ENCODE data around the gene C9orf152. TPM values are rescaled to one million over a fixed set of nuclear protein-coding genes. Genes with fewer than 3 reads are reported as not detected.

The C9orf152 gene
- total and polyA plus RNA-seq, 2 donors (not counting 1 experiment from before 2014, with no cell fraction given) = under 0.01 TPM; not detected in 1

- no peaks in the 10 kb centered on the region for H3K36me3 ChIP-seq (ENCODE audit: control insufficient read depth, insufficient read depth, low read length)
- no peaks in the 10 kb centered on the region for H3K9me3 ChIP-seq (ENCODE audit: control insufficient read depth, insufficient read depth, low read depth, low read length)
- H3K4me3 ChIP-seq (replicated peaks in 1 of 4; ENCODE audit: control extremely low read depth in 1 of 4, insufficient read depth in 1 of 4, low read depth in 3 of 4, low read length in 4 of 4) = no peak overlapping the region
- H4K20me1 ChIP-seq (ENCODE audit: control insufficient read depth, extremely low read depth, insufficient read depth, low read length) = no peaks in the 10 kb centered on the region
- no peaks in the 10 kb centered on the region for H3K79me2 ChIP-seq (ENCODE audit: control insufficient read depth, insufficient read depth, low read length)
- H3K9ac ChIP-seq (ENCODE audit: insufficient read depth, low read length) = no peak overlapping the region
- no peak overlapping the region for H3K27ac ChIP-seq (ENCODE audit: insufficient read depth, low read length)
- H3K4me1 ChIP-seq (ENCODE audit: control insufficient read depth, extremely low read depth, insufficient read depth, low read length) = no peaks in the 10 kb centered on the region
- H3K27me3 ChIP-seq (ENCODE audit: control insufficient read depth, insufficient read depth, low read length) = peaks cover 5% of the 10 kb centered on the region
- no peak overlapping the region for H2AFZ ChIP-seq (ENCODE audit: low read length)
- TF ChIP-seq, protein P1, sequence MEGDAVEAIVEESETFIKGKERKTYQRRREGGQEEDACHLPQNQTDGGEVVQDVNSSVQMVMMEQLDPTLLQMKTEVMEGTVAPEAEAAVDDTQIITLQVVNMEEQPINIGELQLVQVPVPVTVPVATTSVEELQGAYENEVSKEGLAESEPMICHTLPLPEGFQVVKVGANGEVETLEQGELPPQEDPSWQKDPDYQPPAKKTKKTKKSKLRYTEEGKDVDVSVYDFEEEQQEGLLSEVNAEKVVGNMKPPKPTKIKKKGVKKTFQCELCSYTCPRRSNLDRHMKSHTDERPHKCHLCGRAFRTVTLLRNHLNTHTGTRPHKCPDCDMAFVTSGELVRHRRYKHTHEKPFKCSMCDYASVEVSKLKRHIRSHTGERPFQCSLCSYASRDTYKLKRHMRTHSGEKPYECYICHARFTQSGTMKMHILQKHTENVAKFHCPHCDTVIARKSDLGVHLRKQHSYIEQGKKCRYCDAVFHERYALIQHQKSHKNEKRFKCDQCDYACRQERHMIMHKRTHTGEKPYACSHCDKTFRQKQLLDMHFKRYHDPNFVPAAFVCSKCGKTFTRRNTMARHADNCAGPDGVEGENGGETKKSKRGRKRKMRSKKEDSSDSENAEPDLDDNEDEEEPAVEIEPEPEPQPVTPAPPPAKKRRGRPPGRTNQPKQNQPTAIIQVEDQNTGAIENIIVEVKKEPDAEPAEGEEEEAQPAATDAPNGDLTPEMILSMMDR (conservative IDR thresholded peaks at IDR 0.05 in 1 of 2, IDR thresholded peaks at IDR 0.05 in 1 of 2; ENCODE audit: low read depth in 1 of 2, low read length in 2 of 2) = no peak
- TF ChIP-seq EZH2 (IDR thresholded peaks at IDR 0.05; ENCODE audit: low read length, missing control alignments) = no peak
- peak in 1 of 2 donors; percentile 67 for DNase-seq (ENCODE audit: low read depth in 2 of 2)
- no peak overlapping the region for H3K4me2 ChIP-seq (ENCODE audit: extremely low read depth, insufficient read depth, low read length)
Measured at GRCh38 chr9:110214090-110214489, 6.1 kb upstream of the C9orf152 start.

GRCh38 chr9:110213413-110214044 is 5.6 kb upstream of the C9orf152 start:
- peaks cover 5% of the 10 kb centered on the region for H3K27me3 ChIP-seq (ENCODE audit: control insufficient read depth, insufficient read depth, low read length)
- no peak overlapping the region for H3K27ac ChIP-seq (ENCODE audit: insufficient read depth, low read length)
- no peak overlapping the region for H2AFZ ChIP-seq (ENCODE audit: low read length)
- no peaks in the 10 kb centered on the region for H3K36me3 ChIP-seq (ENCODE audit: control insufficient read depth, insufficient read depth, low read length)
- no peak overlapping the region for H3K9ac ChIP-seq (ENCODE audit: insufficient read depth, low read length)
- DNase-seq (ENCODE audit: low read depth in 2 of 2) = no peak
- H3K4me3 ChIP-seq (replicated peaks in 1 of 4; ENCODE audit: control extremely low read depth in 1 of 4, insufficient read depth in 1 of 4, low read depth in 3 of 4, low read length in 4 of 4) = no peak overlapping the region
- H4K20me1 ChIP-seq (ENCODE audit: control insufficient read depth, extremely low read depth, insufficient read depth, low read length) = no peaks in the 10 kb centered on the region
- no peaks in the 10 kb centered on the region for H3K4me1 ChIP-seq (ENCODE audit: control insufficient read depth, extremely low read depth, insufficient read depth, low read length)
- no peak overlapping the region for H3K4me2 ChIP-seq (ENCODE audit: extremely low read depth, insufficient read depth, low read length)
- TF ChIP-seq, protein P1 (conservative IDR thresholded peaks at IDR 0.05 in 1 of 2, IDR thresholded peaks at IDR 0.05 in 1 of 2; ENCODE audit: low read depth in 1 of 2, low read length in 2 of 2) = no peak
- TF ChIP-seq EZH2 (IDR thresholded peaks at IDR 0.05; ENCODE audit: low read length, missing control alignments) = no peak
- H3K9me3 ChIP-seq (ENCODE audit: control insufficient read depth, insufficient read depth, low read depth, low read length) = no peaks in the 10 kb centered on the region
- H3K79me2 ChIP-seq (ENCODE audit: control insufficient read depth, insufficient read depth, low read length) = no peaks in the 10 kb centered on the region

DNA sequence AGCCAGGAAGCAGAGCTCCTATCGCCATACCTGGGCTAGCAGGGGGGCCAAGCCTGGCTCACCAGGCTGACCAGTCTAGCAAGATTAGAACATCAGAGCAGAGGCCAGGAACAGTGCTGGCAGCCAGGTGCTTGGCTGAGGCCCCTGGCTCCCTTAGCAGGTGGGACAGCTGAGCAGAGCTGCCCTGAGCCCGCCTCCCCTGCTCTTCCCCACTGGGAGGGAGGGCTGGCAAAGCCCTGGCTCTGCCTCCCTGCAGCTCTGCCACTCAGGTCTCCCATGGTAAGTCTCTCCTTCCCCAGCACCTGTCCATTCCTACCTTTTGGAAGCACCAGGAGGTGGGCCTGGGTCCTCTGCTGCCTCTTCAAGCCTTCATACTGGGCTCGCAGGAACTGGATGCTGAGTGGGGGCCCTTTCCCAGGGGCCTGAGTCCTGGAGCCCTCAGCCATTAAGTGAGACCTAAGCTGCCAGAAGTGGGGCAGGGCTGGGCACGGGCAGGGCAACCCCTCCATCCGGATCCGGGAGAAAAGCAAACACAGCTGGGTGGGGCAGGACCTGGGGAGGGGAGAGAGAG is 803 bp downstream of the C9orf152 start:
- H3K9ac ChIP-seq (ENCODE audit: insufficient read depth, low read length) = no peak overlapping the region
- DNase-seq (ENCODE audit: low read depth in 2 of 2) = no peak

More for the DNA sequence above, 803 bp downstream of the C9orf152 start:
- Histone ChIP-seq H3K36me3 (ENCODE audit: control insufficient read depth, insufficient read depth, low read length) (no peaks in the 10 kb centered on the region), H4K20me1 (ENCODE audit: control insufficient read depth, extremely low read depth, insufficient read depth, low read length) (no peaks in the 10 kb centered on the region), H2AFZ (ENCODE audit: low read length) (no peak overlapping the region), H3K27me3 (ENCODE audit: control insufficient read depth, insufficient read depth, low read length) (peaks cover 11% of the 10 kb centered on the region), H3K27ac (ENCODE audit: insufficient read depth, low read length) (no peak overlapping the region), H3K4me1 (ENCODE audit: control insufficient read depth, extremely low read depth, insufficient read depth, low read length) (no peaks in the 10 kb centered on the region), H3K4me3 (replicated peaks in 1 of 4; ENCODE audit: control extremely low read depth in 1 of 4, insufficient read depth in 1 of 4, low read depth in 3 of 4, low read length in 4 of 4) (no peak overlapping the region), H3K79me2 (ENCODE audit: control insufficient read depth, insufficient read depth, low read length) (no peaks in the 10 kb centered on the region), H3K4me2 (ENCODE audit: extremely low read depth, insufficient read depth, low read length) (no peak overlapping the region), H3K9me3 (ENCODE audit: control insufficient read depth, insufficient read depth, low read depth, low read length) (no peaks in the 10 kb centered on the region)
- TF ChIP-seq, protein P1 (conservative IDR thresholded peaks at IDR 0.05 in 1 of 2, IDR thresholded peaks at IDR 0.05 in 1 of 2; ENCODE audit: low read depth in 1 of 2, low read length in 2 of 2) = no peak
- no peak for TF ChIP-seq EZH2 (IDR thresholded peaks at IDR 0.05; ENCODE audit: low read length, missing control alignments)
